Umbilical cord (tissue), 2 donors: ENCODE results near the gene TADA2B. TPM values are rescaled to one million over a fixed set of nuclear protein-coding genes. Genes with fewer than 3 reads are reported as not detected.

Experiments
- DNase-seq: peaks from one replicate; pipeline ENCODE4 v3.0.0-alpha.2; 2015; ENCODE audit warnings: low spot score
- total RNA-seq: library from RNA; depleted of rRNA; stranded (reverse); fragments of >200 nt; gene quantifications from one replicate; pipeline ENCODE4 v1.2.3, GENCODE V29; 2014; ENCODE audit warnings: low replicate concordance; ENCODE audit not compliant: insufficient read depth

Gene TADA2B
- 11.1 TPM for total RNA-seq

- peak; percentile 32 for DNase-seq
Observed at GRCh38 chr4:7043284-7044136, at the start of gene TADA2B. Gene TADA2B (plus strand): TSS chr4:7043372. CDS start chr4:7043580, 208 bp downstream.

DNA sequence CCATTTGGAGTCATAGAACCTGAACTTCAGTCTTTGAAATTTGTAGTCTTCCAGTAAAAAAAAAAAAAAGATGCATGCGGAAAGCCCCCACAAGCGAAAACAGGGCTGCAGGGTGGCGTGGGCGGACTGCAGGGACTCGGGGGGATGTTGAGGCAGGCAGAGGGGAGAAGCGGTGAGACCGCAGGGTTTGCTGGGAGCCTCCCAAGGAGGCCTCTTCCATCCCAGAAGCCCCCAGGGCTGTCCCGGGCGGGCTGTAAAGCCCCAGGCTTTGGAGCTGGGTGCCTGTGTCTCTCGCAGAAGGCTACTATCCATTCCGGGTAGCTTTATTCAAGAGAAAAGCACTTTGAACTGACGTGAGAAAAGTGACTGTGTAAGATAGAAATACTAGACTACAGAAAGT, 46.7 kb upstream of the TADA2B start:
- no peak for DNase-seq

- DNase-seq = no peak
Observed at GRCh38 chr4:6999172-7000086, 43.7 kb upstream of the TADA2B start.

- no peak for DNase-seq
Observed at GRCh38 chr4:7000421-7001176, 42.6 kb upstream of the TADA2B start.

DNA sequence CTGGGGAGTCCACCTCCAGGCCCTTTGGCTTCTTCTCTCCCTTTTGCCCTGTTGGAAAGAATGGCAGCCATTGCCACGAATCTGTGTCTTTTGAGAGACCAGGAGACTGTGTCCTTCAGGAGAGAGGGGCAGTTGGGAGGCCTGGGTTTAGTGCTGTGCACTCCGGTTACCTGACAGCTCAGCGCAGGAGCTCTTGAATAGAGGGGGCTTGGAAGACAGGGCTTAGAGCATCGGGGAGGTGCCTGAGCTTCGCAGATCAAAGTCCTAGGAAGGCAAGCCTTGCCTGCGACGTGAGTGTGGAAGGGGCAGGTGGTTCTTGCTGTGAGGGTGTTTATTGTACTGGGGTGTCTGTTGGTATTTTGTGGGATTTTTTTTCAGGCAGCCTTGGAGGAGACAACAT, 41.9 kb upstream of the TADA2B start:
- DNase-seq = no peak

- DNase-seq = no peak
Observed at GRCh38 chr4:7002336-7002735, 40.8 kb upstream of the TADA2B start.

DNA sequence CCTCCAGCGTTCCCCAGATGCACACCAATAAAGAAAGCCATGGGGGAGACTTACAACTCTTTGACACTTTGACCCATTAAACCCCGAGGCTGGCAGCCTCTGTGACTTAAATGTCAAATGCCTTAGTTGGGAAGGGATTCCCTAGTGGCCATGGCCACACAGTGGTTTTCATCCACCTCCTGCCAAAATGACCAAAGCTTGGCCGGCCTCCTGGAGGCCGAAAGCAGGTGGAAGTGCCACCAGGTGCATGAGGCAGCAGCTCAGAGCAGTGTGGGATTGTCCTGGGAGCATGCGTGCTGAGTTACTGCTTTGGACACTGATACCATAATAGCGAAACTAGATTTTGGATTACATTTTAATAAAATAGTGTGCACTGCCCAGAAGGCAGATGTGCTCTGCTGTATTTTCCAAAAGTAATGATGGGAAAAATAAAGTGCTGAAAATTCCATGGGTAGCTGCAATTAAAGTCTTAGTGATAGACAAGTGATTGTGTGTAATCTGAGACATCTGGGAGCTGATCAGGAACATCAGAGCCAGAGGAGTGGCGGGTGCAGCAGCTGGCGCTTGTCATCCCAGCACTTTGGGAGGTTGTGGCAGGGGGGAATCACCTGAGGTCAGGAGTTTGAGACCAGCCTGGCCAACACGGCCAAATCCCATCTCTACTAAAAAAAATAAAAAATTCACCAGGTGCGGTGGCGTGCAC, 39.8 kb upstream of the TADA2B start:
- no peak for DNase-seq

DNA sequence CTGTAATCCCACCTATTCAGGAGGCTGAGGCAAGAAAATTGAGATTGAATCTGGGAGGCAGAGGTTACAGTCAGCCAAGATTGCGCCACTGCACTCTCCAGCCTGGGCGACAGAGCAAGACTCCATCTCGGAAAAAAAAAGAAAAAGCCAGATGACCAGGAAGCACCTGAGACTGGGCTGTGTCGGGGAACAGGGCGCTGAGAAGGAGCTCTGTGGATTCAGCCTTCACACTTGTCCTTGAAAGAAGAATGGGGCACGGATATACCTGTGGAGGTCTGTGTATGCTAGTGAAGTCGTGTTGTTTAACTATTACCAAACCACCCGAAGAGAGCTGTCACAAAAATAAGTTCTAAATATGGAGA, 39.3 kb upstream of the TADA2B start:
- no peak for DNase-seq

DNA sequence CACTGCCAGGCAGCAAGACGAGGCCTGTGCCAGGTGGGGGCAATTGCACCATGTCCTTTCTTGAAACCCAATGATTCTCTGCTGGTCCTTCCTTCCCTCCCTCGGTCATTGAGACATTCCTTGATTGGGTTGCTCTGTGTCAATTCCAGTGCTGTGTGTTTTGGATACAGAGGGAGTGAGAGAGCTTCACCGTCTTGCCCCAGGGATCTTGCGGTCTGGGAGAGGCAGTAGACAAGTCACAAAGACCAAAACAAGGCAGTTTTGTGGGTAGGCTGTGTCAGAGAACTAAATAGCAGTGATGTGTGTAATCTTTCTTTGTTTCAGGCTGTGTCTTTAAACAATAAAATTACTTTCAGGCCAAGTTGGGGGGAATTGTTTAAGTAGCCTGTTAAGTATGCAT, 38.8 kb upstream of the TADA2B start:
- no peak for DNase-seq

DNA sequence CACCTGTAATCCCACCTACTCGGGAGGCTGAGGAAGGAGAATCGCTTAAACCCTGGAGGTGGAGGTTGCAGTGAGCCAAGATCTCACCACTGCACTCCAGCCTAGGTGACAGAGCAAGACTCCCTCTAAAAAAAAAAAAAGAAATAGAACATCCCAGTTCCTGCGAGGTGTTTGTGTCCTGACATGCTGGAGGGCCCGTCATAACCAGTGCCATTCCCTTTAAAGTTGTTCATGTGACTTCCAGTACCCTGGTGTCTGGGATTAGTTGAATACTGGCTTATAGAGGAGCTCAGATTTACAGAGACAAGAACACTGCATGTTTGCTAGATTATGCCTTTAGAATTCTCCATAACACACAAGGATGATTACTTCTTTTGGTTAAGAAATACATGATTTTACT, 37.6 kb upstream of the TADA2B start:
- DNase-seq = no peak

GRCh38 chr4:7006411-7006810, 36.8 kb upstream of the TADA2B start:
- DNase-seq = peak; percentile 63

DNA sequence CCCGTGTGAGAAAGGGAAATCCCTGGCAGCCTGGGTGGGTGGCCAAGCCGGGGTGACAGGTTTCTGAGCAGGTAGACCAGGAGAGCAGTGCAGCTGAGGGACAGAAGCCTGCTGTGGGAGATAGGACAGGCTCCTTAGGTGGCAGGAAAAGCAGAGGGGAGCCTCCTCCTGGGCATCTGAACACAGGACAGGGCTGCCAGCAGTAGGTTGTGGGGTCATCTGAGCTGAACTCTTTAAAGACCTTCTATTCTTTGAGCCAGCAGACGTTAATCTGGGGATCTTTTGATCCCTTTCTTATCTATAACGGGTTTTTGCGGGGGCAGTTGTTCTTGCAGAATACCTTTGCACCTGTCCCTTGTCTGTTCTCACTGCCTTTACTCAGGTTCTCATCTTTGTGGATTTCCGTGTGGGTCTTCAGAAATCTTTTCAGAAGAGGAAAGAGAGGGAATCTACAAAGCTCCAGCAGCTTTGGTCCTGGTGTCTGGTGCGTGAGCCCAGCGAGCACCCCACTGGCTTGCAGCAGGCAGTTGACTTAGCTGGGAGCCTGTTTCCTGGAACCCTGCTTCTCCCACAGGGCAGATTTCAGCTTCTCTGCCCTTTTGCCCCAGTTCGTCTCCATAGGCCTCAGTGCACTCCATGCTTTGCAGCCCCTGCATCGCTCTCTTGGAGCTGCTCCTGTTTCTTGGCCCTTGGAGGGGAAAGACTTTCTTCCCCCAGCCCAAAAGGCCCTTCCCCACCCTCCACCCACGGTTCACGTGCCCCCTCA, 35.8 kb upstream of the TADA2B start:
- DNase-seq = no peak

GRCh38 chr4:7007944-7008343, 35.2 kb upstream of the TADA2B start:
- no peak for DNase-seq

- DNase-seq = no peak
Observed at GRCh38 chr4:7009564-7009963, 33.6 kb upstream of the TADA2B start.

- no peak for DNase-seq
Observed at GRCh38 chr4:7013175-7013574, 30.0 kb upstream of the TADA2B start.

DNA sequence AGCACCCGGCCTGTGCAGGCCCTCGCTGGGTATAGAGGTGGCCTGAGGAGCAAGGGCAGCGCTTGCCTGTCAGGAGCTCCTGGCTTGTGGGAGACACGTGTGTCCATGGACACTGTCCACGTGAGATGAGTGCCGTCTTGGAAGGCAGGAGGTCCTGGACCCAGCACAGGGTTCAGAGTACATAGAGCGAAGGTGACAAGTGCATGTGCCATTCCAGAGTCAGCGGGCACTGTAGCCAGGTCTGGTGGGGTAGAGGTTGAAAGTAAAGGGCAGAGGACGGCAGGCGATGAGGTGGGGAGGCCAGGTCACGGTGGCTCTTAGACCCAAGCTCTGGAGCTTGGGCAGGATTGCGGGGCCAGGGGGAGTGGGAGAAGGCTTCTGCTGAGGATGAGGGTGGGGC, 28.4 kb upstream of the TADA2B start:
- DNase-seq = no peak

GRCh38 chr4:7015383-7016035, 27.7 kb upstream of the TADA2B start:
- DNase-seq = no peak

GRCh38 chr4:7016086-7016485, 27.1 kb upstream of the TADA2B start:
- DNase-seq = no peak

DNA sequence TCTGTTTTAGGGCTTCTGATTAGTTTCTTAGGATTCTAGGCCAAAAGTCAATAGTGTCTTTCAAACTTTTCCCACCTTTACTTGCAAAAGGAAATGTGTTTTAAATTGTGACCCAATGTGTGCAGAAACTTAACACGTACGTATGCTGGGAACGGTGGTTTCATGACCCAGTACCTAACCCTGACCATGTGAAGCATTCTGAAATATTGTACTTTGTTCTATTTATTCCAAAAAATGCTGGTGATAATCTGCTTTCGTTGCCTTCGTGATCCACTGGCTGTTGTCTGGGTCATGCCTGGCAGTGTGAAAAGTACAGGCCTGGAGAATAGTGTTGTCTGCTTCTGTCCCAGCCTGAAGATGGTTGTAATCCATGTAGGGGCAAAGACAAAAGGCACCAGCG, 26.7 kb upstream of the TADA2B start:
- DNase-seq = no peak

- DNase-seq = no peak
Observed at GRCh38 chr4:7017446-7018048, 25.6 kb upstream of the TADA2B start.
